Middle frontal gyrus (tissue), 1 donor: ENCODE measurements around the gene HACD4.

ENCODE experiments used
- DNase-seq: peaks from one replicate; pipeline ENCODE4 v3.0.0-alpha.2; 2015; ENCODE audit warnings: low spot score; ENCODE audit errors: extremely low spot score

Gene HACD4, protein sequence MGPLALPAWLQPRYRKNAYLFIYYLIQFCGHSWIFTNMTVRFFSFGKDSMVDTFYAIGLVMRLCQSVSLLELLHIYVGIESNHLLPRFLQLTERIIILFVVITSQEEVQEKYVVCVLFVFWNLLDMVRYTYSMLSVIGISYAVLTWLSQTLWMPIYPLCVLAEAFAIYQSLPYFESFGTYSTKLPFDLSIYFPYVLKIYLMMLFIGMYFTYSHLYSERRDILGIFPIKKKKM

DNA sequence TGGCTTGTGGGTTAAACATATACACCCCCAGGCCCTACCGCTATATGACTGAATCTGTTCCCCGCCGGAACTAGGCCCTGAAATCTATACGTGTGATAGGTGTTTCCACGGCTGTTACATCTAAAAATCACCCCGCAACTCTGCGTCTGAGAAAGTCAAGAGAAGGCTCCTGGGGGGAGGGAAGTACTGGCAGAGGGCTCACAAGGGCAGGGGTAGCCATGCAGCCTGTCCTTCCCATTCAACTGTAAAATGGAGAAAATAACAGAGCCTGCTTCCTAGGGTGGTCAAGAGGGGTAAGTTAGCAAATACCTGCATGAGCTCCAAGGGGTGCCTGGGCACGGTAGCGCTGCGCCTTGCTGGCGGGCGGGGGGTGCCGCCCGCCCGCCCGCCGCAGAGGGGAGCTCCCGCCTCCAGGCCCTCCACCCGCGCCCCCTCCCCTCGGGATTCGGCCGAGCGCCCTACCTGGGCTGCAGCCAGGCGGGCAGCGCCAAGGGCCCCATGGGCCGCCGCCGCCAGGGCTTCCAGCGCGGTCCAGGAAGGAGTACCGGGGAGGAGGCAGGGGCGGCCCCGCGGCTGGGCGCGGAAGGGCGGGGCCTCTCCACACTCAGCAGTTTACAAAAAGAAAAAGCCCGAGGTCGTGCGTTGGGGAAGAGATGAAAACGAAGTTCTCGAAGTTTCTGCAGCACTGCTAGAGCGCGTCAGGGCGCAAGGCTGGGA lies at the start of gene HACD4:
TSS of gene HACD4 (minus strand) at position 550 of the 717 bp plus-strand sequence. CDS start at position 500, 50 bp downstream.
- DNase-seq, result no peak

DNA sequence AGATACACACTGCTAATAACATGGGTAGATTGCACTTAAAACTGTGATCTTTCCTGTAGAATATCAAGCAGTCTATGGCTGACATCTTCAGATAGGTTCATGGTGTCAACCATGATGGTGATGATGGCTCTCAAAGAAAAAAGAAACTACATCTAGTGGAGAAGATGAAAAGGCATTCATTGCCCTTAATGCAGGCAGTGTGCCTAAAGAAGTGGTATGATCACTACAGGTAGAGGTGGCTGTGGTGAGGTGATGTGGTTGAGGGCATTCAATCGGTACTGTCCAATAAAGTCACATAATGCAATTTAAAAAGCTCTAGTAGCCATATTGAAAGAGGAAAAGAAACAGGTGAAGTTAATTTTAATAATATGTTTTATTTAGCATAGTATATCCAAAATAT lies 49.4 kb upstream of the HACD4 start:
- no peak for DNase-seq

DNA sequence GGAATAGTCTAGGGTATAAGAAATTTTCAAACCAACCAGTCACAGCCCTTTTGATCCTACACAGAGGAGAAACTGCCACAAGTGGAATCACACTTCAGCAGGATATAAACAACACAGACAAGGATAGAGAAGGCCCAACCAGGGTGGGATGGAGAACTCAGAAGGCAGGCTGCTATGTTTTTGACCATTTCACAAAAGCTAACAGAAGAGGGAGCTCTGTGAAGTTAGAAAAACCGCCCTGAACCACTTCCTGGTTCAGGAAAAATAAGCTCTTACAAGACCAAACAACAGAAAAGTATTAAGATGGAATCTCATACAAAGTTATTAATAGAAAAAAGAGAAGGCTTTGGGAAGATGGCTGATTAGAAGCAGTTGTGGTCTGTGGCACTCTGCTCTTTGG lies 47.3 kb upstream of the HACD4 start:
- DNase-seq, result no peak

DNA sequence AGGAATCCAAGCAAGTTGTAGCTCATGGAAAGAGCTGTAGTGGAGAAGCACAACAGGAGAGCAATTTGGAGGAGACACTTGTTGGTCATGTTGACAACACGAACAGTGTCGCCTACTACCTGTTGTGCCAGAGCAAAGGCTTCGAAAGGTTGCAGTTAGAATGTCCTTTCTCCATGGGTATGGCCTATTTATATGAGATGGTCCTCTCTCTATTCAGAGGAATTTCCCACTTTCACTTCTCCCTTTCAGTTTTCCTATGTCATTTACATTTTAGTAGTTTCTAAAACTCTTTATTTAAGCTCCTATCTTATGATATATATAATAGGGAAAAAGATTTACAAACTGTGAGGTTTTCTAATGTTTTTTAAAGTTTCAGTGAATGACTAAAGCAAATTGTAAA lies 46.3 kb upstream of the HACD4 start, which contains the start of gene IFNB1:
TSS of gene IFNB1 (minus strand) at position 162 of the 400 bp plus-strand sequence. CDS start at position 89, 73 bp downstream.
- no peak for DNase-seq

DNA sequence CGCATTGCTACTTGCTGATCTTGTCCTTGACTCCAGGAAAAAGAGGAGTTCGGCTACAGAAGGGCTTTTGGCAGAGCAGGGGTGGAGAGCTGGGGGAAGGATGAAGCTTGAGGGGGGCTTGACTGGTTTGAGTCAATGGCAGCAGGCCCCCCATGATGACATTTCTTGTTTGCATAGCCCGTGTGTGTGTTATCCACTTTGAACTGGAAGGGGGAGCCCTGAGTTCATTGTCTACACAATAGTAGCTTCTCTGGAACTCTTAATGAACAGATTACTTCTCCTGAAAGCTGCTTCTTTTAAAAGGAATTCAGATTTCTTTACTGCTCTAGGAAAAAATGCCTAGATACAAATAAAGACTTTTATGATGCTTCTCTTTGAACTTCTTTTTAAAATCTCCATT lies 44.0 kb upstream of the HACD4 start:
- no peak for DNase-seq

DNA sequence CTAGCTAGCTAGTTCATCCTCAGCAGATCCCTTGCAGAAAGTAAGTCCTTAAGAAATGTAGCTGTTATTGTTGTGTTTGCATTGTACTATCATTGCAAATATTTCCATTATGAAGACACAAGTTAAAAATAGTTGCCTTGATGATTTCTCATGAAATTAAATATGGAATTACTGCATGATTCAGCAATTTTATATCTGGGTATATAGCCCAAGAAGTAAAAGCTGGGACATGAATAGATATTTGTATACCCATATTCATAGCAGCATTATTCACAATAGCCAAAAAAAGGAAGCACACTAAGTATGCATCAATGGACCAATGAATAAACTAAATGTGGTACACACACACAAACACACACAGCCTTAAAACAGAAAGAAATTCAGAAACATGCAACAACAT lies 39.5 kb upstream of the HACD4 start:
- DNase-seq, result no peak

DNA sequence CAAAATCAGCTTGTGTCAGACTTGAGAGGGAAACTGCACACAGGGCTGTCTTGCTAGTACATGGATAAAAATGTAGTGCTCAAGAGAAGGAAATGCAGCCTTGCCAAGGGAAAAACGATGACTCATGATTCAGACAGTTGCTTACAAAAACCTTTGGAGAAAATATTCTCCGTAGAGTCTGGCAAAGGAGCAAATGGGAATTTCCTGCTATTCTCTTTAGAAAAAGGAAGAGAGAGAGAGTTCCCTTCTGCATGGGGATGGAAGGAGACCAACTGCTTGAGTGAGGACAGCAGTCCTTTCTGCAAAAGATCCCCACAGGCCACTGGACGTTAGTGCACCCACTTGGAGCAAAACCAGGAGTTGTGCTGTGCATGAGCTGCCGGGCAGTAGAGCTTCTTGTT lies 38.7 kb upstream of the HACD4 start:
- DNase-seq, result peak; percentile 14

DNA sequence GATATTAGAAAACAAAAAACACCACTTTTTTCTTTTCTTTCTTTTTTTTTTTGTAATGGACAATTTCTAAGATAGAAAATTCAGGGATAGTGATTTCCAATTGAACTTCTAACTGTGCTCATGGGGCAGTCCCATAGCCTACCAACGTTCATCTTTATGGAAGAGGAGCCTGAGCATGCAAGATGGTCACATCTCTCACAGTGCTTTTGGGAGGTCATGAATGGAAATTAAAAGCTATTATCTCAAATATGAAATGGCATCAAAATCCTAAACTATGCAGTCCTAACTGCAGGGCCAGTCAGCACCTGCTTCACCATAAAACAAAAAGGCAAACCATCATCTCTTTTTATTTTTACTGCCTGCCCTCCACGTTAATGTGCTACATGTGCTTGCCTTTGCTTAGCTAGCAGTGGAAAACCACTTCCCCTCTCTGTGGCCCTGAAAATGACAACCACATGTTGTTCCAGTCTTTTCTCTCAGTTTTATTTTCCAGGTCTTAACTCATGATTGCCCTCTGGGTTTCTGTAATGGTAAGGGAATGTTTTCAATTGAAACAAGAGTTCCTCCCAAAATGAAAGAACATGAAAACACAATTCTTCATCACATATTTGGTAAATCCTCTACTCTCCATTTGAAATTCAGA lies 29.6 kb upstream of the HACD4 start:
- DNase-seq, result no peak

DNA sequence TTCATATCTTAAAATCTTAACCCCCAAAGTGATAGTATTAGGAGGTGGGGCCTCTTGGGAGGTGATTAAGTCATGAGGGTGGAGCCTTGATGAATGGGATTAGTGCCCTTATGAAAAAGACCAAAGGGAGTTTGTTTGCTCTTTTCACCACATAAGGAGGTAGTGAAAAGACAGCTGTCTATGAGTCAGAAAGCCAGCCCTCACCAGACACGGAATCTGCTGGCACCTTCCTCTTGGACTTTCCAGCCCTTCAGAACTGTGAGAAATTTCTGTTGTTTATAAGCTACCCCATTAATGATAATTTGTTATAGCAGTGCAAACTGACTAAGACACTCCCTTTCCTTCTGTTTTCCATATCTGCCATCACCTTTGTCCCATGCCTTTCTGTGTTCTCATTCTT lies 25.5 kb upstream of the HACD4 start:
- no peak for DNase-seq

DNA sequence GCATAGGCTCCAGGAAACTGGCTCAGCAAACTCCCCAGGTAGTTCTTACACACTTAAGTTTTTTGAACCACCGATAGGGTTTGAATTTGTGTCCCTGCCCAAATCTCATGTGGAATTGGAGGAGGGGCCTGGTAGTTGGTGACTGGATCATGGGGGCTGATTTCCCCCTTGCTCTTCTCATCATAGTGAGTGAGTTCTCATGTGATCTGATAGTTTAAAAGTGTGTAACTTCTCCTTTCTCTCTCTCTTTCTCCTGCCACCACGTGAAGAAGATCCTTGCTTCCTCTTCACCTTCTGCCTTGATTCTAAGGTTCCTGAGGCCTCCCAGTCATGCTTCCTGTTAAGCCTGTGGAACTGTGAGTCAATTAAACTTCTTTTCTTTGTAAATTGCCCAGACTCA lies 22.4 kb upstream of the HACD4 start:
- DNase-seq, result no peak

DNA sequence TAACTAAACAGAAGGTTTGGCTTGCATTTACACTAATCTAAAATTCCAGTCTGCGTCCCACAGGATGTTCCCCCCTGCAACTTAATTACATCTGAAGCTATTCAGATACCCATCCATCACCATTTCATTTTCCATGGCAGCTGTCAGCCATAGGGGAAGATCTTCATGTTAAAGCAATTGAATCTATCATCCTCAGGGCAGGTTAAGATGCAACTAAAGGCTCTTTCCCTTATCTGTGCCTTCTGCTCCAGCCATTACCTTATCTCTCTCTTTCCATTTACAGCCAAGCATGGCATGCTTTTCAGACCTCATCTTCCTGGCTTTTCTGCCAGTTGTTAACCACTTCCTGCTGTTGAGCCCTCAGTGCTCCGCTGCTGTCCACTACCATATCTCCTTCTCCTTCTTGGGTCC lies 15.8 kb upstream of the HACD4 start:
- DNase-seq, result no peak

DNA sequence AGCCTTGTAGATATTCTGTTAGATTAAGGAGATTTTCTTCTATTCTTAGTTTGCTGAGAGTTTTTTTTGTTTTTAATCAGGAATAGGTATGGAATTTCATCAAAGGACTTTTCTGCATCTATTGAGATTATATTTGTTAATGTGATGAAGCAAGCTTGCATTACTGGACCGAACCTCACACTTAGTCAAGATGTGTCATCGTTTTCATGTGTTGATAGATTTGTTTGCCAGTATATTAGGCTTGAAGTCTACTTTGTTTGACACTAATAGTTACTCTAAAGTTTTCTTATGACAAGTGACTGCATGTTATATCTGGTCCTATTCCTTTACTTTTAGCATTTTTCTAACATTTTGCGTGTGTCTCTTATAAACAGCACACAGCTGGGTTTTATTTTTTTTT lies 12.4 kb upstream of the HACD4 start:
- no peak for DNase-seq

DNA sequence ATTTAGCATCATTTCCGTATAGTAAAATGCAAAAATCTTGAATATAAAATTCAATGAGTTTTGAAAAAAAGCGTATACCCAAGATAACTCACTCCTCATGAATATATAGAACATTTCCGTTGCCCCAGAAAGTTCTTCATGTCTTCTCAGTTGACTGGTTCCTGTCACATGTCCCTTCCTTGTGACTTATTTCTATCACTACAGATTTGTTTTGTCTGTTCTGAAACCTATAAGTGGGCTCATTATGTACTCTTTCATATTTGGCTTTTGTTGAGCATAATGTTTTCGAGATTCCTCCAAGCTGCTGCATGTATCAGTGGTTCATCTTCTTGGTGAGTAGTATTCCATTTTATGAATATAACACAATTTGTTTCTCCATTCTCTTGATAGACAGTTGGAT lies 11.0 kb upstream of the HACD4 start:
- no peak for DNase-seq

DNA sequence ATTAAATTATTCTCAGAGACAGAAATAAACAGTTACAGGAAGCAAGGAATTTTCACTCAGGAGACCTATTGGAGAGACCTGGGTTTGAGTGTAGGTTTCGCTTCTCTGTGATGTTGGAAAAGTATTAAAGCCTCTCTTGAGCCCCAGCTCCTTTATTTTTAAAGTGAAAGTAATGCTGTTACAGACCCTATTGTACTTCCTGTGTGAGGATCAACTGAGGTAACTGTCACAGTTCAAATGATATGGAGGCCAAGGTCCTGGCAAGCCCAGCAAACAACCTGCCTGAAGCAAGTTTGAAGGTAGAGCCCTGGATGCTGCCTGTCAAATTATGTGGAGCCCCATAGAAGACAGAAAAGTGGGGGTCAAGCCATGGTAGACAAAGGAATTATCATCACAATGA lies 7.9 kb upstream of the HACD4 start:
- DNase-seq, result no peak

DNA sequence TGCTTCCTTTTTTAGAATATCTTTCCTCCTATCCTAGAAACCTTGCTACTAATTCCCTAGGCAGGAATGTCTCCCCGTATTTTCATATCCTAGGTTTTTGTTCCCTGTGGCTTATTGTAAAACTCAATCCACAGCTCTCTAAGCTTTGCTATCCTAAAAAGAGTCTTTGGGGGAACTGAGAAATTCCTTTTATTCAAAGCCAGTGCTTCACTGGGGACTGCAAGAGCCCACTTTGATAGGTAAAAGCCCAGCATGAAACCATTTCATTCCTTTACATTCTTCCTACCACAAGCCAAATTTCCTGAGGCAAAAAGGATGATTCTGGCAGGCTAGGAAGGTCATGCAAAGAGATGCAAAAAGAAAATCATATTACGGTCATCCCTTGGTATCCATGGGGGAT lies 5.8 kb upstream of the HACD4 start:
- no peak for DNase-seq

DNA sequence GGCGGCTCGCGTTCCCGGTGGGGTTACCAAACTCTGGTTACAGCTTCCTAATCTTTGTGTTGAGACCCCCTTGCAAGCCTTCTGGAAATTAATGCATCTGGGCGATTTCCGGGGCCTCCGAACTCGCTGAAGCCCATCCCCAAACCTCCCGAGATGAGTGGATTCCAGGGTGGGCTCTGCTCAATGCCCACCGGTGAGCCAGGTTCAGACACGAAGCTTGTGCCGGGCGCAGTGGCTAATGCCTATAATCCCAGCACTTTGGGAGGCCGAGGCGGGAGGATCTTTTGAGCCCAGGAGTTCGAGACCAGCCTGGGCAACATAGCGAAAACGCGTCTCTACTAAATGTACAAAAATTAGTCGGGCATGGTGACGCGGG lies 356 bp upstream of the HACD4 start:
- no peak for DNase-seq

DNA sequence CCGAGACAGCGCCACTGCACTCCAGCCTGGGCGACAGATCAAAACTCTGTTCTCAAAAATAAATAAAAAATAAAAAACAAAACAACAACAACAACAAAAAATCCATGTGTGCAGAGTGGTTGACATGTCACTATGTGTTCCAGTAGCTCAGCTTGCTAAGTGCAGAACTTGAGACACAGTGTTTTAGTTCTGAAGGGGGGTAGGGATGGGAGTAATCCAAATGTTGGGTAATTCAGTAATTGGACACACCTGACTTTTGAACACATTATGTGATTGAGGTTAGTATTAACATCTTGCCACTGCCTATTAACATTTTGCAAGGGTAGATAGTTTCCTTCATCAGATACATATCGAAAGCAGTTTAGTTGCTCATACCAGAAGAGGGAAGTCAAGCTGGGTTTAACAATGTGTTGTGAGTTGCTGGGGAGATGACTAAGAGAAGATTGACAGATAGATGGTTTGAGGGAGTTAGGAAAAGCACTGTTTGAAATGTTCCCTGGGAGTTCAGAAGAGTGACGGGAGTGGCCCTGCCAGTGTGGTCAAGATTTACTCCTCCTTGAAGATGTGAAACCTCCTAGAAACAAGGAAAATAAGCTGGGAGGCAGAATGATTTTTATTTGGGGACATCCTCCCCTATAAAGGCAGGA lies 928 bp downstream of the HACD4 start:
- no peak for DNase-seq

DNA sequence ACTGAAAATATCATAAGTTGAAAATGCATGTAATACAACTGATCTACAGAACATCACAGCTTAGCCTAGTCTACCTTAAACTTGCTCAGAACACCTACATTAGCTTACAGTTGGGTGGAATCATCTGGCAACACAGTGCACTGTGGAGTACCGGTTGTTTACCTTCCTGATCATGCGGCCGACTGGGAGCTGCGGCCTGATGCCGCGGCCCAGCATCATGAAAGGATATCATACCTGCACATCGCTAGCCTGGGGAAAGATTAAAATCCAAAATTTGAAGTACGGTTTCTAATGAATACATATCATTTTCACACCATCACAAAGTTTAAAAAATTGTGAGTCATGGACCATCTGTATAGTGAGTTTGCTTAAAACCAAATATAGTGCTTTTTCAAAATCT lies 1.8 kb downstream of the HACD4 start:
- DNase-seq, result no peak

DNA sequence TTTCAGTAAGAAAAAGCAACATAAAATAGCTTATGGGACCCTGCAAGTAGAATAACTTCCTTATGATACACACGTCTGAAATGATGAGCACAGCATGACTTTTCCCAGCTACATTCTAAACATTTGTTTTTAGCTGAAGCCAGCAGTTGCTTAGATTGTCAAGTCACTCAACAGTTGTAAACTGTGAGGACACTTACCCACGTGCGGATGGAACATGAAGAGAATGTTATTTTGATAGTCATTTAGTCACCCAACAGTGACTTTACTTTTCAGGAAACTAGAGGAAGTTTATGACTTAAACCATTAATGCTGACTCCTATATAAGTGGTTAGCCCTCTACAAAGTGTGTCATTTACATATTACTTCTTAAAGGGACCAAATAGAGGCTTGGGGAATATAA lies 3.0 kb downstream of the HACD4 start:
- DNase-seq, result no peak

DNA sequence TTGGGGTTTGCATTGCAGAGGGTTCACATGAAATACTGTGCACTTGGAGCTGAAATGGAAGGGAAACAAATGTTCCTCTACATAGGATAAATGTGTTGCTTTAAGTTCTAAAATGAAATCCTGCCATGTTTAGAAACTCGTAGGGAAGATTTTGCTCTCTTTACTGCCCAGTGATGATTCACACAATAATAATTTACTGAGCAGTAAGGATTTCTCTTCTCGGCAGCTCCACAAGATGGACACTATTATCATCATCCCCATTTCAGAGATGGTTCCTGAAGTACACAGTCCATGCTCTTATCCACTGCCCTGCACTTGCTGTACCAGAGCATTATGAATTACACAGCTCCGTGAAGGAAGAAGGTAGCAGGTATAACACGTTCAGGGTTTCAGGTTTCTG lies 4.1 kb downstream of the HACD4 start:
- no peak for DNase-seq

DNA sequence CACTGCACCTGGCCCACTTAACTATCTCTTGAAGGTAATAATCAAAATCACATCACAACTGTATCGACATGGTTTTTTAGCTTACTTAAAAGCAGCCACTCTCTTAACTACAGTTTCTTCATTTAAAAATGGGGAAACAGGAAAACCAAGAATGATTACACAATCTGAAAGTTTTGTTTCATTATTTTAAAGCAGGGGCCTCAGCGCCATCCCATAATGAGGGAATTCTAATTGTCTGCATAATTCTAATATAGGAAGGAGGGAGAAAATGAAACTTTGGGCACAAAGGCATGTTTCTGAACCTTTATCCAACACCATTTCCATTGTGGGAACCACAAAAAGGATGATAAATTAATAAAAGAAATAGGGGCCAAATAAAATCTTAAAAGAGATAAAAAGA lies 7.6 kb downstream of the HACD4 start:
- DNase-seq, result no peak

DNA sequence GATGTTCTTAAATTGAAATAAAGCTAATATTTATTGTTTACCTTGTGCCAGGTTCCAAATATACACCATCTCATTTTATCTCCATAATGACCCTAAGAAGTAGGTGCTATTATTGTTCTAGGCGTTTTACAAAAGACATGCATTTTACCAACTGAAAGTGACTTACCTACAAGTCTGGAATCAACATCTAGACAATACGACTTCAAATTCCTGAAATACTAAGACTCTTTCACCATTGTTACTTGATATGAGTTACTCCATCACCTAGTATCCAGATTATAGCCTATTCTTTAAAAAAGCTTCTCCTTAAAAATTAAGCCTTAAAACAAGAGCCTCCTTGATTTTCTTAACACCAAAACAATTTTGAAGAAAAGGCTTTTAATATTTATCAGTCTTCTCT lies 13.3 kb downstream of the HACD4 start:
- no peak for DNase-seq
